Ramos (cell line): ENCODE results near the gene PTPRJ.

ENCODE experiments used
- in situ Hi-C: fragments of 300-500 bp; cut with MboI; formaldehyde crosslinking; loops from one replicate; pipeline ENCODE4 v1.14.3; 2022; ENCODE audit warnings: low sequenced_read_pairs; ENCODE audit not compliant: unreplicated experiment

PTPRJ gene

GRCh38 chr11:48104568-48104924, 124.2 kb downstream of the PTPRJ start:
- in situ Hi-C loops: no loop called here

GRCh38 chr11:48105096-48105990, 125.0 kb downstream of the PTPRJ start:
- in situ Hi-C loops: no loop called here

- in situ Hi-C loops: no loop called here
Measured at GRCh38 chr11:48106166-48106565, 125.8 kb downstream of the PTPRJ start.

GRCh38 chr11:48107188-48107704, 126.9 kb downstream of the PTPRJ start:
- in situ Hi-C loops: no loop called here

- in situ Hi-C loops: no loop called here
Measured at GRCh38 chr11:48108231-48109045, 128.1 kb downstream of the PTPRJ start.

GRCh38 chr11:48109046-48109666, 128.8 kb downstream of the PTPRJ start:
- in situ Hi-C loops: no loop called here

GRCh38 chr11:48110509-48110766, 130.1 kb downstream of the PTPRJ start:
- in situ Hi-C loops: loop anchor here (5.0 kb wide), 1 partner anchor 173 kb away; no protein-coding TSS in a partner anchor

GRCh38 chr11:48111891-48112290, 131.5 kb downstream of the PTPRJ start:
- in situ Hi-C loops: loop anchor here (5.0 kb wide), 1 partner anchor 175 kb away; no protein-coding TSS in a partner anchor

GRCh38 chr11:48114740-48115139, 134.4 kb downstream of the PTPRJ start:
- in situ Hi-C loops: loop anchor here (5.0 kb wide), 1 partner anchor 177 kb away; no protein-coding TSS in a partner anchor

- in situ Hi-C loops: no loop called here
Measured at GRCh38 chr11:48116437-48117228, 136.3 kb downstream of the PTPRJ start.

- in situ Hi-C loops: no loop called here
Measured at GRCh38 chr11:48122246-48122645, 141.9 kb downstream of the PTPRJ start.

GRCh38 chr11:48122656-48123055, 142.3 kb downstream of the PTPRJ start:
- in situ Hi-C loops: no loop called here

- in situ Hi-C loops: no loop called here
Measured at GRCh38 chr11:48123254-48123875, 143.0 kb downstream of the PTPRJ start.

GRCh38 chr11:48123934-48124755, 143.8 kb downstream of the PTPRJ start:
- in situ Hi-C loops: no loop called here

GRCh38 chr11:48124880-48125279, 144.5 kb downstream of the PTPRJ start:
- in situ Hi-C loops: loop anchor here (25.0 kb wide), 1 partner anchor 112 kb away; the partner anchor contains the start of gene OR4X2

GRCh38 chr11:48125866-48126265, 145.5 kb downstream of the PTPRJ start:
- in situ Hi-C loops: loop anchor here (25.0 kb wide), 1 partner anchor 111 kb away; the partner anchor contains the start of gene OR4X2

- in situ Hi-C loops: loop anchor here (25.0 kb wide), 1 partner anchor 110 kb away; the partner anchor contains the start of gene OR4X2
Measured at GRCh38 chr11:48127521-48128183, 147.3 kb downstream of the PTPRJ start.
